IPS-NIHi11 (cell line): ENCODE measurements around the gene L3HYPDH.

ENCODE experiments used
- DNase-seq: peaks from one replicate; pipeline ENCODE4 v3.0.0; 2012; ENCODE audit warnings: mixed read lengths, low spot score

L3HYPDH gene

DNA sequence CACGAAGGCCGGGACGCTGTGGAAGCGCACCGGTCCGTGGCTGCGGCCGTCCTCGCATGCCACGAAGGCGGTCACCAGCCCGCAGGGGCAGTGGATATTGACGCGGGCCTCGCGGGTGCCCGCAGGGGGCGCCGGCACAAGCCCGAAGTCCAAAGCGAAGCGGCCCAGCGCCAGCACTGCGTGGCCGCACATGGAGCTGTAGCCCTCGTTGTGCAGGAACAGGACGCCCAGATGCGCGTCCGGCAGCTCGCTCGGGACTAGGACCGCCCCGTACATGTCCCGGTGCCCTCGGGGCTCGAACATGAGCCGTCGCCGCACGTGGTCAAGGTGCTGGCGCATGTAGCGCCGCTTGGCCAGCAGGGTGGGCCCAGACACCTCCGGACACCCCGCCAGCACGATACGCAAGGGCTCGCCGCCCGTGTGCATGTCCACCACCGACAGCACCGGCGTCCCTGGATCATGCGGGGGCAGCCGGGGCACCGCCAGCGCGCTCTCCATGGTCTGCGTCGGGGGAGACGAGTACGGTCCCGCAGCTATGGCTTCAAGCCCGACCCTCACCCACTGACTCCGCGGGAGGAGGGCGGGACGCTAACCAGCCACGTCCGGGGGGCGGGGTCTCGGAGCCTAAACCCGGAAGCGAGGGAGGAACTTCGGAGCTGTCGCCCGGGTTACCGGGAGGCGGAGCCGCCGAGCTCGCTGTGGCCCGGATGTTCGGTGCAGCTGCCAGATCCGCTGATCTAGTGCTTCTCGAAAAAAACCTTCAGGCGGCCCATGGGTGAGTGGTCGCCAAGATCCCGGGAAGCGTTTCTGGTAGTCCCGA lies at the start of gene L3HYPDH, which contains the start of gene JKAMP:
TSS of gene L3HYPDH (minus strand) at position 590 of the 820 bp plus-strand sequence. CDS start at position 498, 92 bp downstream.
TSS of gene JKAMP (plus strand) at position 699 of the 820 bp plus-strand sequence. CDS start at position 772, 73 bp downstream.
- DNase-seq = peak; percentile 92

DNA sequence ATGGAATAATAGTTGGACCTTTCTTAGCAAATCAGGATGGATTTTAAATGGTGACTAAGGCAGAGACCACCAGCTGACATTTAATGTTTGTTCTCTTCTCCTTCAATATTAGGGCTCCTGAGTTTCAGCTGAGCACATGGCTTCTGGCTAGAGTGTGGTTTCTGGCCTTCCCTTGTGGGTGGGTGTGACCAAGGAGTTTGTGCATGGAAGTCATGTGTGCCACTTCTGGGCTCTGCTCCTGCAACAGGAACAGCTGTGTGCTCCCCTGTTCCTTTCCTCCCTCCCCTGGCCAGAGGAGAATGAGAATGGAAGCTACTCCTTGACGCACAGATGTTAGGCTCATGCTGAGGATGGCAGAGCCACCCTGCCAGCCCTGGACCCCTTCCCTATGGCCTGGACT lies 48.2 kb upstream of the L3HYPDH start:
- DNase-seq = no peak

DNA sequence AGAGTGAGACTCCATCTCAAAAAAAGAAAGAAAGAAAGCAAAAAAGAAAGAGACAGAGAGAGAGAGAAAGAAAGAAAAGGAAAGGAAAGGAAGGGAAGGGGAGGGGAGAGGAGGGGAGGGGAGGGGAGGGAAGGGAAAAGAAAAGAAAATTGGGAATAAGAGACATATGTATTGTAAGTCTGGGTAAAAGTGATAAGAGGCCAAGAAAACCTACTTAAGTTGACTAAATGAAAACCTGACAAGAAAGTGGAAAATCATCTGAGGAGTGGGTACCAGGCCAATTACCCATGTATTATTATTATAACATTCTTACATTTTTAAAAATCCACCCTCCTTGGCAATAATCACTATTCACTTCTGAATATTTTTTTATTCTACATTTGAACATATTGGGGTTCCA lies 46.1 kb upstream of the L3HYPDH start:
- no peak for DNase-seq

DNA sequence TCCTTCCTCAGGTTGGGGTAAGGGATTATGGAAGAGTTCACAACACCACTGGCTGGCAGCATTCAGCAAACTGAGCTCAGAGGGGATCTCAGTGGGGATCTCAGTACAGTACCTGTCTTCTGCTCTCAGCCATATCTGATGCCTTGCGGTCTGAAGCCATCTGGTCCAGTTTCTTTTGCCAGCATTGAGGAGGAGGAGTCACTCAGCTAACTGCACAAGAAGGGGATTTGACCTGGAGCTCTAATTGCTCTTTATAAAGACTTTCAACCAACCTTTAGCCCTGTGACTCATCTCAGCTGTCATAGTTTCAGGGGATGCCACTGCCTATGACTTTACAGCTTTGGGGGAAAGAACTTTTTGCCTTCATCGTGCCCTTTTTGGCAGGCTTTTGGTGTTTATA lies 45.0 kb upstream of the L3HYPDH start:
- no peak for DNase-seq

DNA sequence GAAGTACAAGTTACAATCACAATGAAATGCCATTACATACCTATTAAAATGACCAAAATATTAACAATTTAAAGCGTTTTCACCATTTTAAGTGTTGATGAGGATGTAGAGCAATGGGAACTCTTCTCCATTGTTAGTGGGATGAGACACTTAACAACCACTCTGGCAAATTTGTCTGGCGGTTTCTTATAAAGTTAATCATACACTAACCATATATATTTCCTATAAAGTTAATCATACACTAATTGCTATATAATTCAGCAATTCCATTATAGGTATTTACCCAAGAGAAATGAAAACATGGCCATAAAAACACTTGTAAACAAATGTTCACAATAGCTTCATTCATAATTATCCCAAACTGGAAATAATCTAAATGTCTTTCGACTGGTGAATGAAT lies 36.0 kb upstream of the L3HYPDH start:
- DNase-seq = no peak

DNA sequence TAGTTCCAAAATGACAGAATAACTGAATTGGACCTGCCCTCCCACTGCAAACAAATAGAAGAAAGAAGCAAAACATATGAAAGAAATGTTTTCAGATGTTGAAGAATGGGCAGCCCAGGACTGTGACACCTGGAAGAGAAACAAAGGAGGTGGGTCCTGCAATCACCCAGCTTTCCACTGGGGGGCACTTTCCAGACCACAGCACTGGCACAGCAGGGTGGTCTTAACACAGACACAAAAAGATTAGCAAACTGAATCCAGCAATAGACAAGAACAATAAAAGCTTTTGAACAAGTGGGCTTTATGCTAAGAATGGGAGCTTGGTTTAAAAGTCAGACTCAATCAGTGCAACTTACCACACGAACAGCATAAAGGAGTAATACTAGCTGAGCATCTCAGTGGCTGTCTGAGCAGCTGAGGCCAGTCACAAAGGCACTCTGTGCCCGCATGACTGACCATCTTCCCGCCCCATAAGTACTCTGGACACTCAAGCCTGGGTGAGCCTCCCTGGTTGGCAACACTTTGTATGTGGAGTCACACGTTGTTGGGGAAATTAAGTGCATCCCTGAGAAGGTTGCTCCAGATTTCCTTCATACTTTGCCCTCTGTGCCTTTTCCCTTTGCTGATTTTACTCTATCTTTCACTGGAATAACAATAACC lies 27.8 kb upstream of the L3HYPDH start:
- DNase-seq = peak; percentile 78

DNA sequence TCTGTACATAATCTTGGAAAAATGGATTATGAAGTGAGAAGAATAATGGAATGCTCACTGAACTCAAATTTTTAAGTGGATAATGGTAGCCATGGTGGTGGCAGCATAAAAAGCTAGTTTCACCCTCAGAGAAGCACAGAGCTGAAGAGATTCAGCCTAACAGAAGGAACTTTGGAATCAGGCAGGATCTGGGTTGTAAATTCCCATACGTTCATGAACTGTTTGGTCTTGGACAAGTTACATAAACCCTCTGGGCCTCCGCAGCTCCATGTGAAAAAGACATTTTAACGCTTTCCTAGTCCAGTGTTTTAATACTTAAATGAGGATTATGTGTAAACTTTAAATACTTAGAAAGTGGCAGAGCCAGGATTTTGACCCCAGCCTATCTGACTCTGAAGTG lies 26.8 kb upstream of the L3HYPDH start:
- DNase-seq = no peak

DNA sequence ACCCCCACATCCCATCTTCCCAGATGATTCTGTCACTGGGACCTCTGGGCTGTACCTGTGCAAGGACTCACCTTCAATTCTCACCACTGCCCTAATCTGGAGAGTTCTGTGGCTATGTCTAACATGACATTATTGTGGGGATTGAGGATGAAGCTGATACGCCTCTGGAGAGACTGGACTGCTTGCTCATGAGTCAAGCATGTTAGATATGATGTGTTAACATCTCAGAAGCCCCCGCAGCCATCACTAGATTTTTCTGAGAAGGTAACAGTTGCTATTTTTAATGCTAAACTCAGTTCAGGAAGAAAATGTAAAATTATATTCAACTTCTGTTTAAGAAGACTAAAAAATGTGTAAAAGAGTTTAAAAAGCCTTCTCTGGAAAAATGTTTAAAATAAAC lies 25.8 kb upstream of the L3HYPDH start:
- no peak for DNase-seq

DNA sequence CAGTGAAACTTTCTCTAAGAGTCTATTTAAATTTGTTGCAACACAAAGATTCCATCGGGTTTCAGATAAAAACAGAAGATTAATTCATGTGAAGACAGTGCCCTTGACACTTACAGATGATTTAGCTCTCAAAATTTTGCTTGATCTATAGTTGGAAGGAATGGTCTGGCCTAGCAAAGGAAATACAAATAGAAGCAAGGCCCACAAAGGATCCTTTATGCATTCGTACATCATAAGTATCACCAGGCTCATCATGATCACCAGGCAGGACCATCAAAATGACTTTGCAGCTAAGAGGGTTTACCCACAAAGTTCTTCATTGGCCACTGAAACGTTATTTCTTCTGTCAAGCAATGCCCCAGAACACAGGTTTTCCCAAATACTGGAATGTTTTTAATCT lies 24.9 kb upstream of the L3HYPDH start:
- no peak for DNase-seq

DNA sequence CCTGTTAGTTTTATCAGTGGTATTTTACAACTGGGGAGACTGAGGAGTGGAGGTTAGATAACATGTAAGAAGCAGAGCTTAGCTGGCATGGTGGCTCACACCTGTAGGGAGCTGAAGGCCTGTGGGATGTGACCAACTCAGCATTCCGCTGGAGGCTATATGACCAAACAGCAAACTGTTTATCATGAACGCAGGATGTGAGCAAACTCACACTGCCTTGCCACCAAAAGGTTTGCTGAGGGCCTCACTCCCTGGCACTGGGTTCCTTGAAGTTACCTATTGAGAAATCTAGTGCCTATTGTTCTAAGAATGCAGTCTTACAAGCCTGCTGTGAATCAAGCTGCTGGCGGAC lies 23.5 kb upstream of the L3HYPDH start:
- DNase-seq = no peak

DNA sequence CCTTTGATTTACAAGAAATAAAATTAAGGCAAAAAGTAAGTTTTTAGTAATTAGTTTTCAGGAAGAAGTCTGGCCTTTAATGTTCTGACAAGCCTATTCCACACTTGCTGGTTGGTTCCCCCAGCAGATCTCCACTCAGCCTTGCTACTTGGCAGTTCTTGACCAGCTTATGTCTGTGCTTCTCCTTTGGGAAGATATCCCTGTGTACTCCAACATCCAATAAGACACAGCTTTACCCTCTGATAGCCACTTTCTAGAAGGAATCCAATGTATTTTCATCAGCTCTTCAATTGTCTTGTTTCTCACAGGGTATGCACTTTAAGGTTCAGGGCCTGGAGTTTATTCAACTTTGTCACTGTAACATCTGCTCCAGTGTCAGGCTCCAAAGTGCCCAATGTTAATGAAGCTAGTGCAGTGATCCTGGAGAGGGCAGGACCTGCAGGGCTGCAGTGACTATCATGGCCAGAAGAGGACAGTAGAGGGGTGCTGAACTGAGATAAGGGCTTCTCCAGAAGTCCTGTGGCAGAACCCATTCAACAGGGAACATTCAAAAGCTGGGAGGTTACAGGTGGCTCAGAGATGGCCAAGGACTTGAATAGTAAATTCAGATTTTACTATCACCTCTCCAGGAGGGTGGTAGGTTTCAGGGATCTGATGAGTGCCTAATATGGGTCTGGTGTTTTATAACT lies 23.0 kb upstream of the L3HYPDH start:
- DNase-seq = peak; percentile 74

DNA sequence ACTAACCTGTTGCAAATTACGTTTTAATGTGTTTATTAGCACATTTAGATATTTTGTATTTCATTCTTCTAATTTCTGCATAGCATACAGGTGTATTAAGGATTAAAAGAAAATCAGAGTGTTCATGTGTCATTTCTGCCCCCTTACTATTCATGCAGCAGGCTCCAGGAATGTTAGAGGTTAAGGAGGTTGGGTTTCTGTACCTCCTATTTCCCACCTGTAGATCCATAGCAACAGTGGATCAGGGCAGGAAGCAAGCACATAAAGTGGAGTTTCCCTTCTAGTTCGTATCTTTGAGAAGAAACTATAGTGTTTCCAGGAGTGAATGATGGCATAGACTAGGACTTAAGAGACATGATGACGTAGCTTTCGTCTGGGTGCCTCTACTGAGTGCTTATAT lies 19.0 kb upstream of the L3HYPDH start:
- DNase-seq = no peak

DNA sequence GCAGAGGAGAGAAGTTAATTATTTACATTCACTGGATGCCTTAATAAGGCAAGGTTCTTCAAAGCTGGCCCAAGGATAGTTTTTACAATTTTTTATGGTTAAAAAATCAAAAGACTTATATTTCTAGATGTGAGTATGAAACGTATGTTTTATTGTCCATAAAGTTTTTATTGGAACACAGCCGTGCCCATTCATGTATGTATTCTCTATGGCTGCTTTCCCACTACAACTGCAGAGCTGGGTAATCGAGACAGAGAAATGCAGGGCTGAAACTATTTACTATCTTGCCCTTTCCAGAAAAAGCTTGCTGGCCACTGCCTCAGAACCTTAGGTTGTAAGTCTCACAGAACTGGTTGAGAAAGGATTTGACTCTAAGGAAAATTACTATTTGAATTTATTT lies 16.5 kb upstream of the L3HYPDH start:
- DNase-seq = no peak

DNA sequence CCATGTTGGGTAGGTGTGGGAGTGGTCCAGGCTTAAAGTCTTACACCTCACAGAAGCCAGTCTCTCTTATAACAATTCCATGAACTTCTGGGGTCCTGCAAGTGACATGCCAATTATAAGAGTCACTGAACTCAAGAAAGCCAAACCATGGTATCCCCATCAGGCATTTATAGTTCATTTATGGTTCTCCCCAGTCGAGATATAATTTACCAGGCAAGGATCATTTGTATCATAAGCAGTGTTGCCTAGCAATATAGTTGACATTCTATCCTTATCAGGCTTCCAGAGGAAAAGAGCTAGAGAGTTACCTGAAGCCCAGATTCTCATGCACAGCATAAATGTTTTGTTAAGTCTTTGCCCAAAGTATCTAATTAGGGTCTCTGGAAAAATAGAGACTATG lies 8.2 kb upstream of the L3HYPDH start:
- no peak for DNase-seq

DNA sequence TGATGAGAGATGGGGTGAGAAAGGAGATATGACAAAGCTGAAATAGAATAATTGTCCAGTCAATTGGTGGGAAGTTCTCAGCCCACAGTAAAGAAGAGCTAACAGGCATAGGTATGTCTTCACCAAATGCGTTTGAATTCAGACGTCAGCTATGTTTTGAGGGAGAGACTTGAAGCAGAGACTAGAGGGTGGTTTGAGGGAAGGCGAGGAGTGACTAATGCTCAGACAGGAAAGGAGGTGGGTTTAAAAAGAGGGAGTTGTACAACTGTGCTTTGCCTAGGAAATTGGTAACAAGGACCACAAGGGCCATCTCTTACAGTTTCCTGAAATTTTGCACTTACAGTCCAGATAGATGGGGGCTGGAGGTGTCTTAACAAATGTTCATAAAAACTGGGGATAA lies 6.5 kb upstream of the L3HYPDH start:
- no peak for DNase-seq

DNA sequence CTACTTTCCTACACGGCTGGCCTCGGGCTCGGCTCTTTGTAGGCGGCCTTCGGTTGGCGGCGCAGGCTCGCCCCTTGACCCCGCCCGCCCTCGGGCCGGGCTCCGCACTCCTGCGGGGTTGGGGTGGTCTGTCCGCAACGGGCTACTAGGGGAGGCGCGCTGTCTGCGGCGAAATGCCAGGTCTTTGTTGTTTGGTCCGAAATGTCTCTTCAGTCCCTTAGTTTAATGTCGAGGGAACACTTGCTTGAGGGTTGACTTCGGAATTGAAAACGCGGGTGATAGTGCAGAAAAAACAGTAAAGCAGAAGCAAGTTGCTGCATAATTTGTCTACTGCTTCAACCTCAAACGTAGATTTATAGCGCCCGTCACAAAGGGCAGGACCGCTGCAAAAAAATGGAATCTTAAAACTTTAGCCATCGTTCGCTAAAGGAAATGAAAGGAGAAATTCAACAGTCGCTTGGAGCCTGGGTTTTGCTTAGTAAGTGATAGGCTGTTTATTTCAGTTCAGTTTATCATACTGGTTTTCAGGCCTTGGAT lies 499 bp upstream of the L3HYPDH start:
- no peak for DNase-seq

DNA sequence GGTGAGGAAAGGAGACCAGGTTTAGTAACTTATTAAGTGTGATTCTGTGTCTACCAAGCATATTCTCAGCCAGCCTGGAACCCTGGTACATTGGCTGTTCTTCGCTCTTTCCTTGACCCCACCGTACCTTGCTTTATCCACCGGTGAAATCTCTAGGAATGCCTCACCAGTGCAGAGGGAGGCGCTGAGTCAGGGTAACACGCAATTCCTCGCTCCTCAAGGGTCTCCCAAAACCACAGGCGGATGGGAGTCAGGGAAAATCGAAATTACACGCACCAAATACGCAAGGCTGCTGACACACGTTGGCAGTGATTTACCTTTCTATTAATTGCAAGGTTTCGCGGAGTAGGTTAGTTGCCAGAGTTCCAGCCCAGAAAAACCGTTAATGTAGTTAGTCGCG lies 845 bp downstream of the L3HYPDH start:
- no peak for DNase-seq

DNA sequence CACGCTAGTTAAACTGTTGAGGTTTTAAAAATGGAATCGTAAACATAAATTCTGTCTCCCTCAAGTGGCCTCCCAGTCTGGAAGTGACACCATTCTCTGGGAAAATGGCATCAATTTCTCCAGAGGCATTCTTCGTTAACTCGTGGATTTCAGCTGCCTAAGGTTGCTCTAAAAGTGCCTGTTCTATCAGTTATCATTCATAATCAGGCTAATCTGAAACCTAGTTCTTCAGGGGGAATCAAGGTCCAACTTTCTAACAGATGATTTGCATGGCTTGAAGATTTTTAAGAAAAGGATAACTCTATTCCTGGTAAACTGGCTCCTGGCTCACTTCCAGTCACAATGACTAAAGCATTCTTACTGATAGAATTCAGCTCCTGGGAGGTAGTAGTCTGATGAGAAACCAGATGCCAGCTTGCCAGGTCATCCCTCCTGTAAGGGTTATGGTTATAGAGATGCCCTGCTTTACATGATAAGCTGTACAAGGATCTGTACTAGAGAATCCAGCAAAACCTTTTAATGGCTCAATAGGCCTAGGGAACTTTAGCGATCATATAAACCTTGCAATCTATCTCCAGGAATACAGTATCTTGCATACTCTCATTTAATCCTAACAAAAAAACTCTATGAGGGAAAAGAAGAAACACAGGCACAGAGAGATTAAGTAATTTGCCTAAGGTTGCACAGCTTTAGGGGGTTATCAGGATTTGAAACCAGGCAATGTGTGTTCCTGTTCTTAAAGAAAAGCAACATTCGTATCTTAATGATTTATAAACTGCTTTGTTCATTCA lies 1.5 kb downstream of the L3HYPDH start:
- no peak for DNase-seq

DNA sequence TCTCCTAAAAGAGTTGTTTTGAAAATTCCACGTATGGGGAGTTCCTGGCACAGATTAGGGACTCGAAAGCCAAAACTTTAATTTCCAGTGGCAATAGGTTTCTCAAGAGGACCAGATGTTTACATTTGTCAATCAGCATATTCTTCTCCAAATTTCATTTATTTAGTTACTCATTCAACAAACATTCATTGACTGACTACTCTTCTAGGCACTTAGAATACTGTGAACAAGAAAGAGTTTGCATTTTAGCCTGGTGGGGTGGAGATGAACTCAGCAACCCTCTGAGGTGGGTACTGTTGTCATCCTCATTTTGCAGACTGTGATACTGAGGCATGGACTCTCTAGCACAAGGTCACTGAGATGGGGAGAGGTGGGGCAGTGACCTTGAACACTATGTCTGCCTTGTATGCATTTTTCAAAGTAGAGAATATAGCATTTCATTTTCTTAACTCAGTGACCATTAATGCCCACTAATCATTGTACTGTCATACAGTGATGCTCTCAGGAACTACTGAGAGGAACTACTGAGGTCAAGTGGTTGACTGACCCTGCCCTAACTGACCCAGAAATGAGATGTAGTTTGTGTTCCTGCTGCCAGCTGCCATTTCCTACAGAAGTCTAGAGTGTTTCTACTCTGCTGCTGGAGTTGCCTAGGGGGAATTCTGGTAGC lies 2.2 kb downstream of the L3HYPDH start:
- no peak for DNase-seq

DNA sequence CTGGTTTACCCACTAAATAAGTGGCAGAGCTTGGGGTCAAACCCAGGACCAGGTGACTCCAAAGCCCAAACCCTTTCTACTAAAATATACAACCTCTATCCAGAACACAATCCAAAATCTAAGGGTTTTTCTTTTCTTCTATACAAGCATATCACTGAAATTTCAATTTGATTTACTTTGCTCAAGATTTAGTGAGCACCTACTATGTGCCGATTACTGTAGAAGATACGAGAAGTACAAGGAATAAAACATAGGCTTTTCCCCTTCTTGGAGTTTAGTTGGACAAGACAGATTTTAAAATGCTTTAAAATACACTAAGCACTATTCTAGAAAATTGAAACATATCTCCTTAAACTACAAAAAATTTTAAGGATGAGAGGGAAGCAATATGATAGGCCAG lies 2.8 kb downstream of the L3HYPDH start:
- DNase-seq = no peak

DNA sequence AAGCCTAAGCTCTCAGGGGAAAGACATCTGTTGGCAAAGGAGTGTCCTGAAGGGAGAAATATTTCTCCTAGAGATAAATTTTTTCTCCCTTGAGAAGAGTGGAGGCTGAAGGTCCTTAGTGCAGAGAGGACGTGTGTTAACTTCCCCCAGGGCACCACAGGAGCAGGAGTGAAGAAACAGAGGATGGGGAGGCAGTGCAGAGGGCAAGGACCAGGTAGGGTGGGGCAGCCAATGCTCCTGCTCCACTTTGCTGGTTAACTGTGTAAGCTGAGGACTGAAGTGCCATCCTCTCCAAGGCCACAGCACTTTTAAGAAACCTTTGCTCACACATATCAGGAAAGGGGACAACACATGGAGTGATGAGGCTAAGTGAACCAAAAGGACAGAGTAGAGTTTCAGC lies 4.0 kb downstream of the L3HYPDH start:
- no peak for DNase-seq
